NT2/D1 (cell line): ENCODE data around the gene NOP58.

Source experiments
- DNase-seq: peaks from one replicate; pipeline ENCODE4 v3.0.0-alpha.2; 2011; ENCODE audit warnings: low read depth, low spot score
- H3K27me3 ChIP-seq: 2 replicates; pipeline ENCODE4 v1.6.0; 2011; ENCODE audit warnings: mild to moderate bottlenecking; ENCODE audit not compliant: insufficient read length, insufficient read depth
- H3K36me3 ChIP-seq: 2 replicates; pipeline ENCODE4 v1.6.1; 2011; ENCODE audit warnings: mild to moderate bottlenecking, low read length, mixed read lengths; ENCODE audit not compliant: insufficient read depth, insufficient read length
- H3K4me1 ChIP-seq: 2 replicates; pipeline ENCODE4 v1.5.1; 2011; ENCODE audit not compliant: insufficient read depth, insufficient read length
- H3K4me3 ChIP-seq: 2 replicates; pipeline ENCODE4 v1.5.1; 2011; ENCODE audit warnings: low read depth; ENCODE audit not compliant: insufficient read length
- H3K9ac ChIP-seq: 2 replicates; pipeline ENCODE4 v1.6.0; 2011; ENCODE audit warnings: low read depth; ENCODE audit not compliant: insufficient read length
- H3K9me3 ChIP-seq: 2 replicates; pipeline ENCODE4 v1.5.1; 2011; ENCODE audit warnings: mild to moderate bottlenecking, low read length; ENCODE audit not compliant: insufficient read depth
- SUZ12 ChIP-seq: IDR thresholded peaks from 2 replicates; pipeline ENCODE4 v1.6.1; 2011; ENCODE audit not compliant: insufficient read length, insufficient read depth; ENCODE audit errors: extremely low read depth
- YY1 ChIP-seq: IDR thresholded peaks from 2 replicates; pipeline ENCODE4 v1.6.1; 2011; ENCODE audit not compliant: insufficient read length, insufficient read depth
- ZNF274 ChIP-seq: IDR thresholded peaks from 2 replicates; pipeline ENCODE4 v1.6.1; 2011; ENCODE audit warnings: mild to moderate bottlenecking, low read depth, low read length

Gene NOP58

DNA sequence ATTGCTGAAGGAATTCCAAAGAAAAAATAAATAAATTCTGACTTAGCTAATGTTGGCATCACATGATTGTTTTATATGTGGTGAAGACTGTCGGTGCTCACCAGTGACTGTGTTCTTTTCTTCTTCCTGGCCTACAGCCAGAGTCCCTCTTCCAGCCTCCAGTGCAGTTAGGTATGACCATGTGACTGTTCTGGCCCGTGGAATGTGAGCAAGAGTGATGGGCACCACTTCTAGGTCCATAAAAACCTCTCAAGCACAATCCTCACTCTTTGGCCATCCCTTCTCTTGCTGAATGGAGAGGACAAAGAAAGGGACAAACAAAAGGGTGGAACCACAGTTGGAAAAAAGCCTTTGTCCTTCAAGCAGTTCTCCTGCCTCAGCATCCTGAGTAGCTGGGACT lies 71.6 kb downstream of the NOP58 start:
- DNase-seq, result no peak
- no peaks in the 10 kb centered on the region for H3K27me3 ChIP-seq
- TF ChIP-seq YY1 (no peak), ZNF274 (no peak), SUZ12 (no peak)

GRCh38 chr2:202337706-202338346 lies 72.3 kb downstream of the NOP58 start:
- Histone ChIP-seq H3K36me3 (no peaks in the 10 kb centered on the region), H3K4me3 (no peak overlapping the region), H3K27me3 (no peaks in the 10 kb centered on the region), H3K9ac (no peak overlapping the region), H3K9me3 (no peaks in the 10 kb centered on the region), H3K4me1 (peaks cover 3% of the 10 kb centered on the region)
- no peak for DNase-seq
- TF ChIP-seq SUZ12 (no peak), YY1 (no peak), ZNF274 (no peak)

More for the DNA sequence above, 71.6 kb downstream of the NOP58 start:
- no peak overlapping the region for H3K9ac ChIP-seq
- no peaks in the 10 kb centered on the region for H3K36me3 ChIP-seq
- peaks cover 3% of the 10 kb centered on the region for H3K4me1 ChIP-seq
- no peaks in the 10 kb centered on the region for H3K9me3 ChIP-seq
- H3K4me3 ChIP-seq, result no peak overlapping the region

DNA sequence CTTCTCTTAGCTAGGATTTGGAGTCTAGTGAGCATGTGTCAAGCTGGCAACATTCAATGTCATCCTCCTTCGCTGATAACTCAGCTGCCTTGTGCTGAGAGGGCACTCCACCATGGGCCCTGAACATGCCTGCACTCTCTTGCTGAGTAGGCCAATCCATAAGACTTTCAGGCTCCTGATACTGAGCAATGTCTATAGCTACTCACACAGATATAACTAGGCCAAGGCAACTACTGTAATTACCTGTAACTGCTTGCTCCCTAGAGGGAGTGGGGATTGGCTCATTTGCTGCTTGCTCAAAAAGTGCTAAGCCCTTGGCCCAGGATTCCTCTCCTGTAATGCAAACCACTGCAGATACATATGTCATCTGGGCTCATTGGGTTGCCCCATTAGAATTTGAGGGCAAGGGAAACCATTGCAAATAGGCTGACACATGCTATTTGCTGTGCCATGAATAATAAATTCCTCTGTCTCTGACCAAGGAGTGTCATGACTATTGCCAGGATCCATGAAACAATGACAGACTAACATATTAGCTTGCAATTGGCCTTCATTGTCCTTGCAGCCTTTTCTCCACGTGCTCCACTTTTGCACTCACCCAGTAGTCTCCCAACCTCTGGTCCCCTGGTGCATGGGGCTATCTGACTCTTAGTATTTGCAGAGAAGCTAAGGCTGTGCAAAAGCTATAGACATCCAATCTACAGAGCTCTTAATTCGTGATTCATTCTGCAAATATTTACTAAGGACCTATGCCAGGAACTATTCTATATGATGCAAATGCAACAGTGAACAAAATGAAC lies 73.7 kb downstream of the NOP58 start:
- no peak for TF ChIP-seq YY1
- TF ChIP-seq ZNF274, result no peak
- no peak for TF ChIP-seq SUZ12
- Histone ChIP-seq H3K36me3 (no peaks in the 10 kb centered on the region), H3K4me3 (no peak overlapping the region), H3K9me3 (no peaks in the 10 kb centered on the region), H3K27me3 (no peaks in the 10 kb centered on the region), H3K4me1 (peaks cover 3% of the 10 kb centered on the region), H3K9ac (no peak overlapping the region)
- no peak for DNase-seq

GRCh38 chr2:202344178-202344577 lies 78.6 kb downstream of the NOP58 start:
- H3K9me3 ChIP-seq, result no peaks in the 10 kb centered on the region
- H3K27me3 ChIP-seq, result no peaks in the 10 kb centered on the region
- TF ChIP-seq ZNF274 (no peak), YY1 (no peak), SUZ12 (no peak)
- H3K9ac ChIP-seq, result no peak overlapping the region
- peaks cover 1% of the 10 kb centered on the region for H3K4me1 ChIP-seq
- no peak for DNase-seq
- no peaks in the 10 kb centered on the region for H3K36me3 ChIP-seq
- H3K4me3 ChIP-seq, result no peak overlapping the region

DNA sequence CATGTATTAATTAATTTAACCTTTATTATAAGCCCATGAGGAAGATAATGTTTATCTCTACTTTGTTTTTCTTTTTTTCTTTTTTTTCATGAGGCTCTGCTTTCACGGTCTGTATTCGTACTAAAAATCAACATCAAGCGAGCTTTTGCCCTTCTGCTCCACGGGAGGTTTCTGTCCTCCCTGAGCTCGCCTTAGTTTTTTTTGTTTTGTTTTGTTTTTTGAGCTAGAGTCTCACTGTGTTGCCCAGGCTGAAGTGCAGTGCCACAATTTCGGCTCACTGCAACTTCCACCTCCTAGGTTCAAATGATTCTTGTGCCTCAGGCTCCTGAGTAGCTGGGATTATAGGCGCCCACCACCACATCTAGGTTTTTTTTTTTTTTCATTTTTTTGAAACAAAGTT lies 80.6 kb downstream of the NOP58 start:
- no peaks in the 10 kb centered on the region for H3K9me3 ChIP-seq
- H3K9ac ChIP-seq, result no peak overlapping the region
- H3K4me3 ChIP-seq, result no peak overlapping the region
- no peak for DNase-seq
- TF ChIP-seq ZNF274, result no peak
- TF ChIP-seq SUZ12, result no peak
- no peak for TF ChIP-seq YY1
- no peaks in the 10 kb centered on the region for H3K4me1 ChIP-seq
- H3K36me3 ChIP-seq, result no peaks in the 10 kb centered on the region
- H3K27me3 ChIP-seq, result no peaks in the 10 kb centered on the region
